GM19452 (cell line): ENCODE data around the gene BEND6.
A peak's percentile ranks its signal among the peaks of the same experiment; 100 is the strongest.

Experiments
- ATAC-seq: cut with Tn5 transposase; IDR thresholded peaks from one replicate; pipeline ENCODE4 v1.9.1; 2021; ENCODE audit not compliant: unreplicated experiment

Gene BEND6, protein sequence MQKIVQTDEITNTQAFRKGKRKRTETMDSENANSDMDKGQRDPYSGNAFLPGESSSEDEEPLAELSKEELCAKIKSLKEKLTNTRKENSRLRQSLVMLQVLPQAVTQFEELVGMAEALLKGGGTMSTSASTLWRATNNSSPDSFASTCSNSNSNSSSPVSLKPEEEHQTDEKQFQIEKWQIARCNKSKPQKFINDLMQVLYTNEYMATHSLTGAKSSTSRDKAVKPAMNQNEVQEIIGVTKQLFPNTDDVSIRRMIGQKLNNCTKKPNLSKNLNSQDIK

DNA sequence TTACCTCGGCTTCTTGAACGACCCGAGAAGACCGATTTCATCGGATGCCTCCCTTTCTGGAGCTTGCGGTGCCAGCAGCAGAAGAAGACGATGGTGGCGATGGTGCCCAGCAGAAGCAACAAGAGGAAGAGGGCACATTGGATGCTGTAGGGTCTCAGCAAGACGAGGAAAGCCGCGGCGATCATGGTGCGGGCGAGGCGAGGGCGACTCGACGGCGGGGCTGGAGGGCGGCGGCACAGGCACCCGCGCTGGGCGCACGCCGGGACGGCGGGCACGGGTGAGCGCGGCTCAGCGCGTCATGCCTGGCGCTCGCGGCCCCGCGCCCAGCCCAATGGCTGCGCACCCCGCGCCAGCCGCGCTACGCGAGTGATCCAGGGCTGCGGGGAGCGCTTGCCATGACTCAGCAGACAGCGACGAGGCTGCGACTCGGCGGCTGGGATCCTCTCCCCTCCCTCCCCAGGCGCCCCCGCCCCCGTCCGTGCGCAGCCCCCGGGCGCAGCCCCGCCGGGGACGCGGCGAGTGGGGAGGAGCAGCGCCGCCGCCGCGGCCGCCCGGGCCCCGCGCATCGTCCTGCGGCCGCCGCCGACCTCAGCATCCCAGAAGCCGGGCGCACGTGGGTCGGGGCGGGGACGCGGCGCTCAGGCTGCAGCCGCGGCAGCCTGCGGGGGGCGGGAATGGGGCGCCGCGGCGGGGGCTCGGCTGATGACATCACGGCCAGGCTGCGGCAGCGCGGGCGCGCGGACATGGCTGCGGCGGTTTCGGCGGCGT is at the start of gene BEND6:
BEND6 (plus strand) TSS at position 705 of the 768 bp plus-strand sequence. CDS start 26,704 bp downstream, outside the sequence.
- ATAC-seq, result peak; percentile 44

DNA sequence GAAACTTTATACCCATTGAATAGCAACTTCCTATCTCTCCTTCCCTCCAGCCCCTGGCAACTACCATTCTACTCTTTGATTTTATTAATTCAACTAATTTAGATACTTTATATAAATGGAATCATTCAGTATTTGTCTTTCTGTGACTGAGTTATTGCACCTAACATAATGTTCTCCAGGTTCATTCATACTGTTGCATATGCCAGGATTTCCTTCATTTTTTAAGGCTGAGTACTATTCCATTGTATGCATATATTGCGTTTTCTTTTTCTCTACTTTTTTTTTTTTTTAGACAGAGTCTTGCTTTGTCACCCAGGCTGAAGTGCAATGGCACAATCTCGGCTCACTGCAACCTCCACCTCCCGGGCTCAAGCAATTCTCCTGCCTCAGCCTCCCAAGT is 49.5 kb upstream of the BEND6 start:
- no peak for ATAC-seq

DNA sequence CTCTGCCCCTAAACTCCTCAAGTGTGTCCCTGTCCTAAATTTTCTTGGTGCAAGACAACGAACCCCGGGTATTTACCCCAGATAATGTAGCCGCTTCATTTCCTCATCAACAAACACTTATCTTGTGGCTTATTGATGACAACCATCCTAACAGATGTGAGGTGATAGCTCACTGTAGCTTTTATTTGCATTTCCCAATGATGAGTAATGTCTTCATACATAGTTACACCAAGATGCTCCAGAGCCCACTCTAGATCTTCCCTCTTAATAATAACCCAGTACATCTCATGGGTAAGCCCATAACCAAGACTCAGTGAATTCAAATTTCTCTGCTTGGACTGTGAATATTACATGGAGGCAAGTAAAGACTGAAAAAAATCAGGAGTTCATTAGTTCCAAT is 48.2 kb upstream of the BEND6 start:
- ATAC-seq, result no peak

DNA sequence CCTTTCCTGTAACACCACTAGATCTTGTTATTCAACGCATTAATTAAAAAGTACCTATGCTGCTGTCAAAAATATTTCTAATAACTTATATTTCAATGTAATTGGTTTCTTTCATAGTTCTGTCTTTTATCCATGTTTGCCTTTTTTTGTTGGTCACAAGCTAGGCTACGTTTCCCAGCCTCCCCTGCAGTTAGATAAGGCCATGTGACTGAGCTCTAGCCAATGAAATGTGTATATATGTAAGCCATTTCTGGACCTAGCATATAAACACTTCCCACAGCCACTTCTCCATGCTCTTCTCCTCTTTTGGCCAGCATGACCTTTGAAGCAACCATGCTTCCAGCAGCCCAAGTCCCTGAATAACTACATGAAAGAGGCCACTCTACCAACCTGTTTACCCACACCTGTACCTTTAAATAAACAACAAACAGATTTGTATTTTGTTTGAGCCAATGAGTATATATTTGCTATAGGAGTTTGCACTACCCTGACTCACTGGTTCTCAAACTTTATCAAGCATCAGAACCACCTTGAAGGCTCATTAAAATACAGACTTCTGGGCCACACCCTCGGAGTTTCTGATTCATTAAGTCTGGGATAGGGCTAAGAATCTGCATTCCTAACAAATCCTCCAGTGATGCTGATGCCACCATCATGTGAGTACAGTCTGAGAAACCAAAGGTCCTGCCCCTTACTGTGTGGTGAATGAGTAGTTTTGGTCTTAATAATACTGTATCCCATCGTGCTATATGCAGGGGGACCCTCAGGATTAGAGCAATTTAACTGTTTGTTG is 45.6 kb upstream of the BEND6 start:
- ATAC-seq, result no peak

DNA sequence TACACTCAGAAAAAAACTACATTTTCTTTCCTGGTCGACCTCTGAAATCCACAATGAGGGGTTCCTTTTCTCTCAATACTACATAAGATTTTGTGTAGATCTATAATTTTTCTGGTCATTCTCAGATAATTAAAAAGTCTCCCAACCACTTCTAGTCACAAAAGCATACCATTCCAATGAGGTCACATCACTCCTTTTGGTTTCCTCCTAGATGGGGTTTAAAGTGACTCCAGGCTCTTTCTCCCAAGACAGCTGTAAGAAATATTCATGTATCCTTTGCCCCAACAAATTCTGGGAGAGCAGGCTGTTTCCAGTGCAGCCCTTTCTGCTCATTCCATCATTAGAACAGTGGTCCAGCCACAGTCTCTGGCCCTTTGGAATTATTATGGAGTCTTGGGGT is 43.1 kb upstream of the BEND6 start:
- ATAC-seq, result no peak

DNA sequence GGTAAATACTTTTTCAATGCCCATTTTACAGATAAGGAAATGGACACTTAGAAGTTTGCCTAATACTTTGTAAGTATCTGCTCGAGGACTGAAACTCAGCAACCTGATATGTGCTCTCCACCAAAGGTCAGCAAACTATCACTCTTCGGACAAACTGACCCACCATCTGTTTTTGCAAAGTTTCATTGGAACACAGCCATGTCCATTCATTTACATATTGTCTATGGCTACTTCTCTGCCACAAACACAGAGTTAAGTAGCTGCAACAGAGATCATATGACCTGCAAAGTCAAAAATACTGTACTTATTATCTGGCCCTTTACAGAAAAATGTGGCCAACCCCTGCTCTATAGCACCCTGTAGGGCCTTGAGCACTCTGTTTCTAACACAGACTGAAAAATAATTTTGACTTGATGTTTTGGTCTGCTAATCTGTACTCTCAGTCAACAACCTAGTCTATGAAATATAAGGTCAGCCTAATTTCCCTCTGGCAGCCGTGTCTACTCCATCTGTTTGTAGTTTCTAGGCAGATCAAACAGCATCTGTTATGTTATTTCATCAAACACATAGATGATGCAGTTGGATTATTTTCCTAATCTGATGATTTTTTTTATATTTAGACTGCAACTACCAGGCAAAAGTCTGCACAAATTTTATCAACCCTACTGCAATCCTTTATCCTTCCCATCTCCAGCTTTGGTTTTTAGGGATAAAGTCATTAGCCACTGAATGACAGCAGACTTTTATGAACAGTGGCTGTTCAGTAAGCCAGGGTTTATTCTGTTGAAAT is 41.4 kb upstream of the BEND6 start:
- ATAC-seq, result no peak

DNA sequence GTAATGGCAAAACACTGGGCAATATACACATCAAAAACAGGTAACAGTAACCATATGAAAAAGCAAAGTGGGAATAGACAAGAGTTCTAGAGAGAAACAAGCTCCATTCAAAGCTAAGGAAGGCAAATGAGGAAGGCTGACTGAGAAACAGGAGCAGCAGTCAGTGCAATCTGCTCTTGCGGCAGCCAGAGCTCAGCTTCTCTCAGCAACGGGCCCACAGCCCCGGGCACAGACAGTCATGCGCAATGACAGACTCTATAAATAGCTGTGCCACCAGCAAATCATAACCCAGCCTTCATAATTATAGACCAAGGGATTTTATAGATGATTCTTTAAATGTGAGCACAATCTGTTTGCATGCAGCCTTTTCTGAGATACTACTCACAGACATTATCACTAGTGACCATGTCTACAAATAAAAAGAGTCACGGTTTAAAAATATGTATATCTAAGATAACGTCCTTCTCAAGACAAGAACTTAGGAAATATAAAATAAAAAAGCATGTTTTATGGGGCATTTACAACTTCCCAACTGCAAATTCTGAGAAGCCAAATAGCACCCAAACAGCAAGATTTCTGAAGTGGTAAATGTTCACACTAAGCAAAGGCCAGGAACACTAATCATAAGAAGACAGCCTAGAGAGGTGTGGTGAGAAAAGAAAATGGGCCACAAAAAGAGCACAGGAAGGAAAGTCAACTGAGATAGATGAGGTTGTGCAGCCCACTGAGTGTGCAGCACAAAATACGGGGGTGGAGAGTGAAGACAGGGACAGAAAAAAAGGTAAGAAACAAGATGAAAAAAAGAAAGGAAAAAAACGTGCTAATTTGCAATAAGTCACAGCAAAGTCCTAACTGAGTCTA is 39.9 kb upstream of the BEND6 start:
- ATAC-seq, result no peak

DNA sequence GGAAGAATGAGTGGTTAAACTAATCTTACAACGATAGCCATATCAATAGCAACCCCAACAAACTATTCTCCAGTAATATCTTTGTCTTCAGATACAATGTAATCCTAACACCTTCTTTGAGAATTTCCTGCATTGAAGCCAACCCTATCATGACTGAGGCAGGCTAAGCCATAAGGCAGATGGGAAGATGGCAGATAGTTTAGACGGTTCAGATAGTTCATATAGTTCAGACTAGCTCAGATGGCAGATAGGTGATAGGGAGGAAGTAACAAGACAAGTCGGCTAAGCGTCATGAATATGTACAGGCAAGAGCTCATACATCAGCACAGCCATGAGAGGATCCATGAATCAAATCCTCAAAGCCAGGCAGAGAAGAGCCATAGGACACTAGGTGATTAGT is 39.1 kb upstream of the BEND6 start:
- no peak for ATAC-seq

DNA sequence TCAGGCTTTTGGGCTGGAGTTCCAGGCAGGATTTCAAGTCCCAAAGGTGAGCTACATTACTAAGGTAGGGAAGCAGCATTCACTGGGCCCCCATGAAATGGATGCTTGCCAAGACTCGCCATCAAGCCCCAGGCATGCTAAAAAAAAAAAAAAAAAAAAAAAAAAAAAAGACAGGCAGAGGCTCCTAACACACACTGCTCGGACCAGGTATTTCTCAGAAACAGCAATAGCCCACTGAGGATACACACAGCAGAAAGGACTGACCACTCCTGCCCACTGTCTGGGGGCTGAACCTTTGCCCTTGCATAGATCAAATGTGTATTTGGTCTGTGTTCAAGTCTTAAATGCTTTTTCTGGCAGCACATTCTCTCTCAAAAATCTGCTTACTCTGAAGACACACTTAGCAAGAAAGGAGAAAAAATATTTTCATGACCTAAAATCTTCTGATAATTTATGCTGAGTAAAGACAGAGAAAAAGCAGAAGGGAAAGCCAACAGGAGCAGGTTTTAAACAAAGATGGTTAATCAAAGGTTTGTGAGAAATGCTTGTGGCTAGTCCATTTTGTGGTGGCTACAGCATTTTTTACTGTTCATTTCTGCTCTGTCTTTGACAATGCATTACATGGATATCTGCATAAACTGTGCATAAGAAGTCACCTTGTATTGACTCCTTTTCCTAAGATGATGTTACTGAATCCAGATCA is 37.9 kb upstream of the BEND6 start:
- ATAC-seq, result no peak

DNA sequence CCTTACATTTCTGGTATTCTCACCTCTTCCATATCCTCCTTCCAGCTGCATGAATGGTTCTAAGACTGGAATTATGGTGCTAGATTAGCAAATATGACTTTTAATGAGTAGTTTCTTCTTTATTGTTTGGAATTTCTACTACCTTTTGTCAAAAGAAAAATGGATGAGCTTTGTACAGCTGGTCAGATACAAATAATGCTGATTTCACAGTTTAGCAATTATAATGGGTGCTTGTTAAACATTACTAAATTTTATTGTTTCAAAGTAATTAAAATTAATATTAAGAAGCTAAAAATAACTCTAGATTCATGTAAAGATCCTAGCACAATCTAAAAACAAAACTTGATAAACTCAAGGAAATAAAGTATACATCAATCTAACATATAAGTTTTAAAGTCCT is 32.3 kb upstream of the BEND6 start:
- ATAC-seq, result no peak

DNA sequence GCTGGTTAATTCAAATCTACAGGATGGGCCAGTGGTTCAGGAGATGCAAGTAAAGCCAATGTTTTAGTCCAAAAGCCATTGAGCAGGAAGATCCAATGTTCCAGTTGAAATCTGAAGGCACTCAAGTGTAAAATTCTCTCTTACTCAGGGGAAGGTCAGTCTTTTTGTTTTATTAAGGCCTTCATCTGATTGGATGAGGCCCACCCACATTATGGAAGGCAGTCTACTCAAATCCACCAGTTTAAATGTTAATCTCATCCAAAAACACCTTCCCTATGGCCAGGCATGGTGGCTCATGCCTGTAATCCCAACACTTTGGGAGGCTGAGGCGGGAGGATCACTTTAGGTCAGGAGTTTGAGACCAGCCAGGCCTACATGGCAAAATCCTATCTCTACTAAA is 31.3 kb upstream of the BEND6 start:
- no peak for ATAC-seq

DNA sequence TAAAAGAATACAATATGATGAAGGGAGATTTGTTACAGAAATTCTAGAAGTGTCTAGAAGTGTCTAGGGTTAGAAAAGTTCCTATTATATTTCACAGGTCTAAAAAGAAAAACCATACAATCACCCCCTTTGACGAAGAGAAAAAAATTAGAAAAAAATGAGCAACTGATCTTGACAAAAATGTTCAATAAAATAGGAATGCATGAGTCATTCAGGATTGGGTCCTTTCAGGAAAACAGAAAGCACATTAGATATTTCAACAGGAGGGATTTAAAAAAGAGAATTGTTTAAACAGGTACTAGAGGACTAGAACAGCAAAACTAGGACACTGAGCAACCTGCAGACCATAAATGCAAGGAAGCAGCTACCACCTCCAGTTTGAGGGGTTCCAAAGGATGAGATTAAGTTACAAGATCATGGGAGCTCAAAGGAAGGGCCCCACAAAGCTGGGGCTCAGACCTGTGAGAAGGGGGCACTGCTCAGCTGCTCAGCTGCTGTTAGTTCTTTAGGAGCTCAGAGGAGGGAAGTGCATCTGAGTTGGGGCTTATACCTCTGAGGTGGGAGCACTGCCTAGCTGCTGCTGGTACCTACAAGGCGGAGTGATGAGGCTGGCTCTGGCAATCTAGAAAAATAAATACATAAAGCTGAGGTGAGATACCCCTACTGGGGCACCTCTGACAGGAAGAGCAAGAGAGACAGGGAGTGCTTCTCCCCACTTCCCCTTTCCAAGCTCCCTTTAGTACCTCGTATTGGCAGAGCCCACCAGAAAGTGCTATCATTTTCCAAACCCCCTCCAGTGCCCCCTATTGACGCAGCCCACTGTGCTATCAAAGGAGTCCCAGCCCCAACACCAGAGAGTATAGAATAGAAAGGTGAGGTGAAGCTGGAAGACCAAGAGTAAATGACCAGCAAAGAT is 27.1 kb upstream of the BEND6 start:
- ATAC-seq, result no peak

DNA sequence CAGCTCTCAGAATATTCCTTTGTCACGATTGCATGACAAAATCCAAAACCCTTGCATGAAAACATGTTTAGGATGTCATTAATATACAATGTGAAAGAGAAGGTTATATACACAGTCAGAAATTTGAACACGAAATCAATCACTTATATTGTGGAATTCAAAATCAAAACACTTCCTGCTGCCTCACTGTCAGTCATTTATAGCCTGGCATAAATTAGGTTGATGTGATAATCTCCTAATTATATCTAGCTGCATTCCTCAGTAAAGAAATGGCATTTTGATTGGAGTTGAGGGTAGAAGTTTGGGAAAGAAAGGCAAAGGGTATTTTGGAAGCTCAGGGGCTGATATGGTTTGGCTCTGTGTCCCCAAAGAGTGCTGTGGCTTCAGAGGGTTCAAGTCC is 24.1 kb upstream of the BEND6 start:
- ATAC-seq, result no peak

DNA sequence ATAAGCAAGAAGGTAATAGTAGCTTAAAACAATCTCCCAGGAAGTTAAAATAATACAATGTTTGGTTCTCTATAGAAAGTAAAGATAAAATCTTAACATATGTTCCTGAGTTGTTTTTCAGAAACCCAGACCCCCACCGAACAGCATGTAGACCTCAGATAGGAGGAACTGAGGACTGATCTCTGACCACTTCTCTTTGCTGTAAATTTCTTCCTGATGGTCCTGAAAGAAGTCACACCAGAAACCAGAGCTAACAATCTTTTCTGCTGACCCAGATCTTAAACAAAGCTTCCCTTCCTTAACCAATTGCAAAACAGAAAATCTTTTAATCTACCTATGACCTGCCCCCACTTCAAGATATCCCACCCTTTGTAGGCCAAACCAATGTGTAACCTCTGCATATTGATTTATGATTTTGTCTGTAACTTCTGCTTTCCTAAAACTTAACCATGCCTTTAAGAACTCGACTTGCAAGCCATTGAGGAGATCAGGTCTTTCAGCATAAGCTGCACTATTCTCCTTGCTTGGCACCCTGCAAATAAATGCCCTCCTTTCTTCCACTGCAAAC is 21.9 kb upstream of the BEND6 start:
- no peak for ATAC-seq

DNA sequence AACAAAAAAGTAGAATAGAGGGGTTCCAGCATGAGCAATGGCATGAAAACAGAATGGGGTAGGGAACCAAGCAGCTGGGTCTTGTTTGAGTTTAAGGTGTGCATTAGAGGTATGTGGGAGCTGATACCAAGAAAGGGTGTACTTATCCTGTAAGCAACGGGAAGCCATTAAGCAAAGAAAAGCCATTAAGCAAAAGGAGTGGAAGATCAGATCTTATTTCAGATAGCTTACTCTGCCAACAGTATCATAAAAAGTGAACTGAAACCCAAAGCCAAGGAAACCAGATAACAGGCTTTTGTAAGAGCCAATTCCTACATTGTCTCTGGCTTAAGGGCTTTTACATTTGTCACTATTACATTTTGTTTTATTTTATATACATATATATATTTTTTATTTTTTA is 21.3 kb upstream of the BEND6 start:
- no peak for ATAC-seq

DNA sequence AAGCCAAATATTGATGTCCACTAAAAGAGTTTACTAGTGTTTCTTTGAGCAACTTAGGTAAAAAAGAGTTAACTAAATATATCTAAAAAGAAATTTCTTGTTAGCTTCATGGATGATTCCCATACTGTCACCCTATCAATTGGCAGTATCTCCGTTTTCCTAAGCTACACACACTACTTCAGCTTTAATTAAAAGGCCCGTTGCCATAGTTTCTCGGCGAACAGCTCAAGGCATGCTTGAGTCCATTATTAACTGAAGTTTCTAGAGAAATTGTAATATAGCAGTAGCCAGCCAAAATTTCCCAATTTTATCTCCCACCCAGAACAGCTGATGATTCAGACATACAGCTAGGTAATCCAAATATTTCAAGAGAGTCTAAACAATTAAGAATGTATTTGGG is 20.0 kb upstream of the BEND6 start:
- ATAC-seq, result no peak

DNA sequence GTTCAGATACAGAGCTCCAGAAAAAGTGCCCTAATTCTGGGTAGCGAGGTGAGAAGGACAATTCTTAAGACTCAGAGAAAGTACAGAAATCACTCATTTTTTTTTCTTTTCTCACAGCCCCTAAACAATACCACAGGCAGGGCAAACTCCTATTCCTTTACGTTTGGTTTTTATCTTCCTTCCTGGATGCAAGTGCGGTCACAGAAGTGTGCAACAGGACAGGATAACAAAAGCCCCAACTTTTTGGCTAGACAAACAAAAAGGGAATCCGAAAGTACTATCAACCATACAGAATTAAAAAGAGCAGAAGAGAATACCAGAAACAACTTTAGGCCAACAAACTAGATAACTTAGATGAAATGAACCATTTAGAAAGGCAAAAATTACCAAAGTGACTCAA is 18.4 kb upstream of the BEND6 start:
- ATAC-seq, result no peak

DNA sequence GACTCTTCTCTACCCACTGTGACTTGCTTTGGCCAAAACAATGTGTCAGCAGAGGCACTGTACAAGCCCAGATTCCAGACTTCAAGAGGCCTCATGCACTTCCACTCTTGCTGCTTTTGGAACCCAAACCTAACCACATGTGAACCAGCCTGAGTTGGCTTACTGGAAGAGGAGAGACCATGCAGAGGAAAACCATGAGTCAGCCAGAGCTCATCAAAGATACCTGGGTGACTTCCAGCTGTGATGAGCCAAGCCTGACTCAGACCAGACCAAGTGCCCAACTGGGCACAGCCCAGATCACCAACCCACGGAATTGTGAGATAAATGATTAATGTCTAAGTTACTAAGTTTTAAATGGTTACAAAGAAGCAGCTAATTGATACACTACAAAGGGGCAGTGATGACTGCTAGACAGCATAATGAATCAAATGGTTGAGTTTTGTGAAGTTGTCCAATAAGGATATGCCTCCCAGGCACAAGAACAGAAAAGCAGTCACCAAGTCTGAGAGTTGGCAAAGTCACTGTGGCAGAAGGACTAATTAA is 16.2 kb upstream of the BEND6 start:
- peak; percentile 81 for ATAC-seq
